Thyroid gland (tissue), 4 donors: ENCODE measurements around the gene OR51B5.

Experiments used
- POLR2A ChIP-seq, 2 donors: fragments of 450-650 bp; IDR thresholded peaks; one replicate each; pipeline ENCODE4 v1.6.1; 2017; ENCODE audit warnings: antibody characterized with exemption in 2 of 2, mild to moderate bottlenecking in 2 of 2, moderate library complexity in 1 of 2
- TF ChIP-seq, protein P1 (sequence below), 6 experiments: fragments of 200-600 bp in 3 of 6; fragments of 450-650 bp in 3 of 6; sonication (generic) in 3 of 6; IDR thresholded peaks; one replicate each; pipeline ENCODE4 v1.5.1; 2016 to 2019; ENCODE audit warnings: antibody characterized with exemption in 6 of 6, mild to moderate bottlenecking in 2 of 6, inconsistent platforms in 1 of 6, moderate library complexity in 1 of 6

GRCh38 chr11:5349550-5349949 lies 6.2 kb upstream of the OR51B5 start:
- TF ChIP-seq, protein P1, sequence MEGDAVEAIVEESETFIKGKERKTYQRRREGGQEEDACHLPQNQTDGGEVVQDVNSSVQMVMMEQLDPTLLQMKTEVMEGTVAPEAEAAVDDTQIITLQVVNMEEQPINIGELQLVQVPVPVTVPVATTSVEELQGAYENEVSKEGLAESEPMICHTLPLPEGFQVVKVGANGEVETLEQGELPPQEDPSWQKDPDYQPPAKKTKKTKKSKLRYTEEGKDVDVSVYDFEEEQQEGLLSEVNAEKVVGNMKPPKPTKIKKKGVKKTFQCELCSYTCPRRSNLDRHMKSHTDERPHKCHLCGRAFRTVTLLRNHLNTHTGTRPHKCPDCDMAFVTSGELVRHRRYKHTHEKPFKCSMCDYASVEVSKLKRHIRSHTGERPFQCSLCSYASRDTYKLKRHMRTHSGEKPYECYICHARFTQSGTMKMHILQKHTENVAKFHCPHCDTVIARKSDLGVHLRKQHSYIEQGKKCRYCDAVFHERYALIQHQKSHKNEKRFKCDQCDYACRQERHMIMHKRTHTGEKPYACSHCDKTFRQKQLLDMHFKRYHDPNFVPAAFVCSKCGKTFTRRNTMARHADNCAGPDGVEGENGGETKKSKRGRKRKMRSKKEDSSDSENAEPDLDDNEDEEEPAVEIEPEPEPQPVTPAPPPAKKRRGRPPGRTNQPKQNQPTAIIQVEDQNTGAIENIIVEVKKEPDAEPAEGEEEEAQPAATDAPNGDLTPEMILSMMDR (IDR thresholded peaks at IDR 0.05): no peak
- TF ChIP-seq POLR2A (IDR thresholded peaks at IDR 0.05): no peak
